Natural killer cell (primary cell): ENCODE results near the gene ADAMTS19. TPM values are rescaled to one million over a fixed set of nuclear protein-coding genes. Genes with fewer than 3 reads are reported as not detected.

Source experiments
- ATAC-seq, 3 donors: fragments of 150-1000 bp in 2 of 3; fragments of 200-7000 bp in 1 of 3; cut with Tn5 transposase; 1 replicate in 1 of 3; 2 replicates in 2 of 3; pipeline ENCODE4 v1.10.0; 2021; ENCODE audit warnings: mild to moderate bottlenecking in 2 of 3, moderate library complexity in 2 of 3
- DNase-seq, 2 donors: peaks; one replicate each; pipeline versions ENCODE4 v3.0.0 to v3.0.0-alpha.2; 2013 to 2021; ENCODE audit warnings: mixed read lengths in 1 of 2
- H3K27ac ChIP-seq: one replicate; pipeline ENCODE4 v1.5.1; 2013; ENCODE audit warnings: mild to moderate bottlenecking, low read length
- H3K27me3 ChIP-seq: one replicate; pipeline ENCODE4 v1.6.1; 2013; ENCODE audit warnings: low read length; ENCODE audit not compliant: control insufficient read depth, insufficient read depth
- H3K36me3 ChIP-seq: one replicate; pipeline ENCODE4 v1.6.1; 2013; ENCODE audit warnings: low read length; ENCODE audit not compliant: control insufficient read depth, insufficient read depth
- H3K4me1 ChIP-seq: one replicate; pipeline ENCODE4 v1.6.1; 2013; ENCODE audit warnings: low read length; ENCODE audit not compliant: control insufficient read depth, insufficient read depth
- H3K4me3 ChIP-seq: one replicate; pipeline ENCODE4 v1.5.1; 2013; ENCODE audit warnings: low read length
- H3K9me3 ChIP-seq: one replicate; pipeline ENCODE4 v1.6.1; 2013; ENCODE audit warnings: low read length; ENCODE audit not compliant: control insufficient read depth, insufficient read depth
- H3K27ac Mint-ChIP-seq, 2 donors: one replicate each; pipeline ENCODE4 v1.8.0; 2022; ENCODE audit warnings: mild to moderate bottlenecking in 2 of 2, mixed read lengths in 2 of 2, moderate library complexity in 1 of 2
- H3K27me3 Mint-ChIP-seq, 2 donors: one replicate each; pipeline ENCODE4 v1.8.0; 2022; ENCODE audit warnings: low read depth in 2 of 2, mixed read lengths in 2 of 2
- H3K36me3 Mint-ChIP-seq: one replicate; pipeline ENCODE4 v1.8.0; 2022; ENCODE audit warnings: mixed read lengths
- H3K4me1 Mint-ChIP-seq, 2 donors: one replicate each; pipeline ENCODE4 v1.8.0; 2022; ENCODE audit warnings: mixed read lengths in 2 of 2
- H3K4me3 Mint-ChIP-seq: one replicate; pipeline ENCODE4 v1.8.0; 2022; ENCODE audit warnings: mild to moderate bottlenecking, moderate library complexity, mixed read lengths
- H3K9me3 Mint-ChIP-seq, 2 donors: one replicate each; pipeline ENCODE4 v1.8.0; 2022; ENCODE audit warnings: mixed read lengths in 2 of 2
- CTCF ChIP-seq: fragments of 200-600 bp; IDR thresholded peaks from one replicate; pipeline ENCODE4 v1.8.0; 2022; ENCODE audit warnings: antibody characterized with exemption
- WGBS: methylation state at CpG from one replicate; pipeline ENCODE4 v1.1.7; 2013; ENCODE audit warnings: missing lambda C conversion rate; ENCODE audit not compliant: insufficient coverage; 5-methylcytosine and 5-hydroxymethylcytosine counted together
- intact Hi-C: fragments of 100-400 bp; cut with micrococcal nuclease; formaldehyde crosslinking; loops from one replicate; pipeline ENCODE4 v1.14.2; 2022
- total RNA-seq, 4 donors: library from RNA; stranded (reverse); fragments of 120-200 nt in 1 of 4; gene quantifications; one replicate each; pipeline versions ENCODE4 v1.2.3 to v1.2.4, GENCODE V29; 2013 to 2022

The ADAMTS19 gene, protein sequence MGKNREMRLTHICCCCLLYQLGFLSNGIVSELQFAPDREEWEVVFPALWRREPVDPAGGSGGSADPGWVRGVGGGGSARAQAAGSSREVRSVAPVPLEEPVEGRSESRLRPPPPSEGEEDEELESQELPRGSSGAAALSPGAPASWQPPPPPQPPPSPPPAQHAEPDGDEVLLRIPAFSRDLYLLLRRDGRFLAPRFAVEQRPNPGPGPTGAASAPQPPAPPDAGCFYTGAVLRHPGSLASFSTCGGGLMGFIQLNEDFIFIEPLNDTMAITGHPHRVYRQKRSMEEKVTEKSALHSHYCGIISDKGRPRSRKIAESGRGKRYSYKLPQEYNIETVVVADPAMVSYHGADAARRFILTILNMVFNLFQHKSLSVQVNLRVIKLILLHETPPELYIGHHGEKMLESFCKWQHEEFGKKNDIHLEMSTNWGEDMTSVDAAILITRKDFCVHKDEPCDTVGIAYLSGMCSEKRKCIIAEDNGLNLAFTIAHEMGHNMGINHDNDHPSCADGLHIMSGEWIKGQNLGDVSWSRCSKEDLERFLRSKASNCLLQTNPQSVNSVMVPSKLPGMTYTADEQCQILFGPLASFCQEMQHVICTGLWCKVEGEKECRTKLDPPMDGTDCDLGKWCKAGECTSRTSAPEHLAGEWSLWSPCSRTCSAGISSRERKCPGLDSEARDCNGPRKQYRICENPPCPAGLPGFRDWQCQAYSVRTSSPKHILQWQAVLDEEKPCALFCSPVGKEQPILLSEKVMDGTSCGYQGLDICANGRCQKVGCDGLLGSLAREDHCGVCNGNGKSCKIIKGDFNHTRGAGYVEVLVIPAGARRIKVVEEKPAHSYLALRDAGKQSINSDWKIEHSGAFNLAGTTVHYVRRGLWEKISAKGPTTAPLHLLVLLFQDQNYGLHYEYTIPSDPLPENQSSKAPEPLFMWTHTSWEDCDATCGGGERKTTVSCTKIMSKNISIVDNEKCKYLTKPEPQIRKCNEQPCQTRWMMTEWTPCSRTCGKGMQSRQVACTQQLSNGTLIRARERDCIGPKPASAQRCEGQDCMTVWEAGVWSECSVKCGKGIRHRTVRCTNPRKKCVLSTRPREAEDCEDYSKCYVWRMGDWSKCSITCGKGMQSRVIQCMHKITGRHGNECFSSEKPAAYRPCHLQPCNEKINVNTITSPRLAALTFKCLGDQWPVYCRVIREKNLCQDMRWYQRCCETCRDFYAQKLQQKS
- not detected for total RNA-seq
- 0.11 TPM for total RNA-seq (2013)

- Histone ChIP-seq H3K4me3 (no peak within 1 kb of the TSS), H3K27me3 (peaks cover 20% of the 10 kb centered on the region), H3K36me3 (no peaks in the 10 kb centered on the region), H3K27ac (no peak within 1 kb of the TSS), H3K4me1 (no peaks in the 10 kb centered on the region), H3K9me3 (no peaks in the 10 kb centered on the region)
- no peak for TF ChIP-seq CTCF
- no peak within 1 kb of the TSS for H3K4me3 Mint-ChIP-seq
- H3K4me1 Mint-ChIP-seq: no peaks in the 10 kb centered on the region
- DNase-seq (no peak), ATAC-seq (no peak)
- peaks cover 5 to 10% of the 10 kb centered on the region in 2 donors for H3K9me3 Mint-ChIP-seq
- WGBS: 7% methylated on average over 68 of the region's 75 CpGs
- no peak within 1 kb of the TSS for H3K27ac Mint-ChIP-seq
- intact Hi-C loops: no loop called here
- H3K36me3 Mint-ChIP-seq: peaks cover 14% of the 10 kb centered on the region
- peaks cover 11 to 20% of the 10 kb centered on the region in 2 donors for H3K27me3 Mint-ChIP-seq
Observed at GRCh38 chr5:129459777-129460671, at the start of gene ADAMTS19. Gene ADAMTS19 (plus strand): TSS chr5:129460298. CDS start chr5:129460392, 94 bp downstream.

GRCh38 chr5:129410488-129410887 is 49.6 kb upstream of the ADAMTS19 start:
- 46% methylated on average over 4 of the region's 5 CpGs for WGBS
- no peaks in the 10 kb centered on the region for H3K9me3 ChIP-seq
- no peaks in the 10 kb centered on the region for H3K36me3 ChIP-seq
- intact Hi-C loops: no loop called here
- H3K27ac ChIP-seq: no peak overlapping the region
- DNase-seq: no peak
- no peak overlapping the region for H3K27ac Mint-ChIP-seq
- no peak for ATAC-seq
- H3K27me3 Mint-ChIP-seq: no peaks in the 10 kb centered on the region
- H3K4me1 Mint-ChIP-seq: no peaks in the 10 kb centered on the region
- no peak for TF ChIP-seq CTCF
- no peaks in the 10 kb centered on the region for H3K27me3 ChIP-seq
- peaks cover 15 to 17% of the 10 kb centered on the region in 2 donors for H3K9me3 Mint-ChIP-seq
- no peak overlapping the region for H3K4me3 Mint-ChIP-seq
- no peak overlapping the region for H3K4me3 ChIP-seq
- no peaks in the 10 kb centered on the region for H3K4me1 ChIP-seq
- H3K36me3 Mint-ChIP-seq: peaks cover 8% of the 10 kb centered on the region

DNA sequence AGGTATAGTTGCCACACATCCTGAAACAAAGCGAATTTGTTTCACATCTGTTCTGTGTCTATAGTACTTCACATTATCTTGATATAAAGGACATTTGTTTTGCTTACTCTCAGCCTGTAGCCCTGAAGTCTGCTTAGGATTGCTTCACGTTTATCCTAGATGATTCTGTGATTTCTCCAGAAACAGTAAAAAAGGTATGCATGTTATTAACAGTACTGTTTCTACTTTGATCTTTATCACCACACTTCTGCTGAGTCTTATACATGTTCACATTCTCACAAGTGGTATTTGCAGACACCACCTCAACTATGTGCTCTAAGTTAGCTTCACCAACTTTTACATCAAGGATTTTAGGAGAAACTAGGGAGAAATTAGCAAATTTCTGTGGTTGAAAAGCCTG is 47.4 kb upstream of the ADAMTS19 start:
- no peak for ATAC-seq
- no peaks in the 10 kb centered on the region for H3K36me3 ChIP-seq
- intact Hi-C loops: no loop called here
- 83% methylated on average over 1 of the region's 2 CpGs for WGBS
- no peak overlapping the region for H3K4me3 ChIP-seq
- H3K4me3 Mint-ChIP-seq: no peak overlapping the region
- peaks cover 20 to 28% of the 10 kb centered on the region in 2 donors for H3K9me3 Mint-ChIP-seq
- no peaks in the 10 kb centered on the region for H3K27me3 Mint-ChIP-seq
- no peak for DNase-seq
- no peaks in the 10 kb centered on the region for H3K4me1 ChIP-seq
- no peak for TF ChIP-seq CTCF
- H3K36me3 Mint-ChIP-seq: peaks cover 10% of the 10 kb centered on the region
- H3K27ac Mint-ChIP-seq: no peak overlapping the region
- H3K27ac ChIP-seq: no peak overlapping the region
- H3K4me1 Mint-ChIP-seq: no peaks in the 10 kb centered on the region
- H3K9me3 ChIP-seq: no peaks in the 10 kb centered on the region
- no peaks in the 10 kb centered on the region for H3K27me3 ChIP-seq
